ENCODE data around the gene RABEP1. TPM values are rescaled to one million over a fixed set of nuclear protein-coding genes. Genes with fewer than 3 reads are reported as not detected.
A peak's percentile ranks its signal among the peaks of the same experiment; 100 is the strongest.
"Not testable (repeated sequence)": the region's sequence is repeated elsewhere in the genome, so short reads cannot be mapped to it uniquely, and the experiment has no call there.

RABEP1 gene
- total RNA-seq, 1 donor from 2014 or later: 44.2 TPM

DNA sequence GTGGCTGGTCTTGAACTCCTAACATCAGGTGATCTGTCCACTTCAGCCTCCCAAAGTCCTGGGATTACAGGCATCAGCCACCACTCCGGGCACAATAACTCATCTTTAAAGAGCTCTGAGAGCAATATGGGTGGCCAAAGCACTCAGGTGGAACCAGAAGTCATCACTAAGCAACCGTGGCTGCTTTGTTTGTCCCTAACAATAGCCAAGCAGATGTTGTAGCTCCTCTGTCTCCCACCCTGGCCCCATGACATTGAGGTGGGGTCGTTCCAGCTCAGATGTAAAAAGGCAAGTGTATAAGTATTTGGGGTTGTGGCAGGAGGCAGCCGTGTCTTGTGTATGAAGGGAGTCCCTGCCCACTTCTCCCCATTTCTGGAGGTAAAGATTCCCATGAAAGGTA lies 43.8 kb upstream of the RABEP1 start:
- intact Hi-C loops (cut with DNase I): no loop called here
- no peaks in the 10 kb centered on the region for H3K27me3 ChIP-seq (ENCODE audit: low read depth)
- no peak for ATAC-seq
- H3K4me1 ChIP-seq: no peaks in the 10 kb centered on the region
- H3K9me3 ChIP-seq: no peaks in the 10 kb centered on the region
- no peak for DNase-seq
- no peaks in the 10 kb centered on the region for H3K36me3 ChIP-seq
- H3K27ac ChIP-seq: no peak overlapping the region
- no peak overlapping the region for H3K4me3 ChIP-seq
- TF ChIP-seq, protein P1, sequence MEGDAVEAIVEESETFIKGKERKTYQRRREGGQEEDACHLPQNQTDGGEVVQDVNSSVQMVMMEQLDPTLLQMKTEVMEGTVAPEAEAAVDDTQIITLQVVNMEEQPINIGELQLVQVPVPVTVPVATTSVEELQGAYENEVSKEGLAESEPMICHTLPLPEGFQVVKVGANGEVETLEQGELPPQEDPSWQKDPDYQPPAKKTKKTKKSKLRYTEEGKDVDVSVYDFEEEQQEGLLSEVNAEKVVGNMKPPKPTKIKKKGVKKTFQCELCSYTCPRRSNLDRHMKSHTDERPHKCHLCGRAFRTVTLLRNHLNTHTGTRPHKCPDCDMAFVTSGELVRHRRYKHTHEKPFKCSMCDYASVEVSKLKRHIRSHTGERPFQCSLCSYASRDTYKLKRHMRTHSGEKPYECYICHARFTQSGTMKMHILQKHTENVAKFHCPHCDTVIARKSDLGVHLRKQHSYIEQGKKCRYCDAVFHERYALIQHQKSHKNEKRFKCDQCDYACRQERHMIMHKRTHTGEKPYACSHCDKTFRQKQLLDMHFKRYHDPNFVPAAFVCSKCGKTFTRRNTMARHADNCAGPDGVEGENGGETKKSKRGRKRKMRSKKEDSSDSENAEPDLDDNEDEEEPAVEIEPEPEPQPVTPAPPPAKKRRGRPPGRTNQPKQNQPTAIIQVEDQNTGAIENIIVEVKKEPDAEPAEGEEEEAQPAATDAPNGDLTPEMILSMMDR (IDR thresholded peaks at IDR 0.05): no peak

DNA sequence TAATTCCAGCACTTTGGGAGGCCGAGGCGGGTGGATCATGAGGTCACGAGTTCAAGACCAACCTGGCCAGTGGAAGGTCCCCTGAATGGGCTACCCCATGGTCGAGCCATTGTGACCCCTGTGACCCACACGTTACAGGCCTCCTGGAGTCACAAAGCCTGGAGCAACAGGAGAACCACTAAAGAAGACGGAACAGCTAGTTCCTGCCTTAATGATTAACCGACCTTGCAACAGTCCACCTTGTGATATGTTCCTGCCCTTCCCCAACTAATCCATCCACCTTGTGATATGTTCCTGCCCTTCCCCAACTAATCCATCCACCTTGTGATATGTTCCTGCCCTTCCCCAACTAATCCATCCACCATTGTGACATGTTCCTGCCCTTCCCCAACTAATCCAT lies 42.3 kb upstream of the RABEP1 start:
- ATAC-seq; H3K27me3 ChIP-seq (ENCODE audit: low read depth); H3K9me3 ChIP-seq; DNase-seq; intact Hi-C loops (cut with DNase I); H3K4me1 ChIP-seq; H3K4me3 ChIP-seq; H3K27ac ChIP-seq; H3K36me3 ChIP-seq: not testable (repeated sequence)

DNA sequence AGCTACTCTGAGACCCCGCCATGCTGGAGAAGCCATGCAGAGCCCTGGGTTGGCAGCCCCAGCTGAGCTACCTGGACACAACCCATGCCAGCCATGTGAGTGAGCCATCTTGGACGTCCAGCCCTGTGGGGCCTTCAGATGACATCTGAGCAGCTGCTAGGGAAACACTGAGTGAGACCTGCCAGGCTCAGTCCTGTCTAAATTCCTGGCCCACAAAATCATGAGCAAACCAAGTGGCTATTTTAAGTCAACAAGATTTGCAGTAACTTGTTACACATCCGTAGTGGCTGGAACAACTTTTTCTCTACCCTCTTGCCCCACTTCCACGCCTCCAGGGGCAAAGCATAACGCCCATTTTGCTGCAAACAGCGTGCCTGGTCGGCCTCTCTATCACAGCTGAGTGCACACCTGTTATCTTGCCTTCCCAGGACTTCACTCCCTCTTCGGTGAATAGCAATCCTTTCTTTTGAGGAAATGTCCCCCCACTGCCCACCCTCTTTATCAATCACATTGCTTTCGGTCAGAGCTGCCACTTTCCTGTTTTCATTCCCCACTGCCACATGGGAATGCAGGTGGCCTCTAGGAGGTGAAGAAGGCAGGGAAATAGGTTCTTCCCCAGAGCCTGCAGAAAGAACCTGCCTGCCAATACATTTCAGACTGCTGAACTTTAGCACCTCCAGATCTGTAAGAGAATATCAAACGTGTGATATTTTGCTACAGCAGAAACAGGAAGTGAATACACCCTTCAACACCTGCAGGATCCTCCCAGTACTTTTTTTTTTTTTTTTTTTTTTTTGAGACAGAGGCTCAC lies 40.0 kb upstream of the RABEP1 start:
- no peak for ATAC-seq
- intact Hi-C loops (cut with DNase I): no loop called here

DNA sequence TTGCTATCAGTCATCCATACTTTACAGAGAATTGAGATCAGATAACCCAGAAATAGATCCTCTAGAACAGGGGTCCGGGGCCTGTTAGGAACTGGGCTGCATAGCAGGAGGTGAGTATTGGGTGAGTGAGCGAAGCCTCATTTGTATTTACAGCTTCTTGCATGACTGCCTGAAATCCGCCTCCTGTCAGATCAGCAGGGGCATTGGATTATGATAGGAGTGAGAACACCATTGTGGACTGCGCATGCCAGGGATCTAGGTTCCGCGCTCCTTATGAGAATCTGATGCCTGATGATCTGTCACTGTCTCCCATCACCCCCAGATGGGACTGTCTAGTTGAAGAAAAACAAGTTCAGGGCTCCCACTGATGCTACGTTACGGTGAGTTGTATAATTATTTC lies 34.5 kb upstream of the RABEP1 start:
- Histone ChIP-seq H3K9me3 (no peaks in the 10 kb centered on the region), H3K4me1 (no peaks in the 10 kb centered on the region), H3K36me3 (no peaks in the 10 kb centered on the region), H3K4me3 (no peak overlapping the region), H3K27ac (no peak overlapping the region), H3K27me3 (ENCODE audit: low read depth) (no peaks in the 10 kb centered on the region)
- intact Hi-C loops (cut with DNase I): no loop called here
- no peak for ATAC-seq
- TF ChIP-seq, protein P1 (IDR thresholded peaks at IDR 0.05): no peak
- no peak for DNase-seq

More for the DNA sequence above, 40.0 kb upstream of the RABEP1 start:
- TF ChIP-seq, protein P1 (IDR thresholded peaks at IDR 0.05): no peak
- DNase-seq: no peak
- no peak overlapping the region for H3K27ac ChIP-seq
- H3K27me3 ChIP-seq (ENCODE audit: low read depth): no peaks in the 10 kb centered on the region
- no peaks in the 10 kb centered on the region for H3K4me1 ChIP-seq
- H3K4me3 ChIP-seq: no peak overlapping the region
- no peaks in the 10 kb centered on the region for H3K36me3 ChIP-seq
- H3K9me3 ChIP-seq: no peaks in the 10 kb centered on the region

DNA sequence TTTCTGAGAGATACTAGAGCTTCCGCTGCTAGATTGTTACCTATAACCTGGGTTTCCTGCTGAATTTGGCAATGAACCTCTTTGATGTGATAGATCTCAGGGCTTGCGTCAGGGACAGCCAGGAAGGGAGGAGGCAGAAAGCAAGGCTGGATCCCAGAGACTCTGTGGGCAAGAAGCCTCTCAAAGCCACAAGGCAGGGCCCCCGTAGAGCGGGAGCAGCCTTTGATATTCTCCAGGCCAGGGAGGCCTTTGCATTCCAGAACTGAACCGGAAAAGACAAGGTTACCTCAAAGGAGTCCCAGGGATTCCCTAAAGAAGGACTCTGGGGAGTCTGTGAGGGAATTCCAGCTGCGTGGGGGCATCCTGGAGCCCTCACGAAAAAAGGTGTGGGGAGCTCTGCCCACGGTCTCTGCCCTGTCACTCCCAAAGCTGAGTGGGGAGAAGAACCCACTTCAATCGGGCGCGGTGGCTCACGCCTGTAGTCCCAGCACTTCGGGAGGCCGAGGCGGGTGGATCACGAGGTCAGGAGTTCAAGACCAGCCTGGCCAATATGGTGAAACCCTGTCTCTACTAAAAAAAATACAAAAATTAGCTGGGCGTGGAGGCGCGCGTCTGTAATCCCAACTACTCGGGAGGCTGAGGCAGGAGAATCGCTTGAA lies 33.1 kb upstream of the RABEP1 start:
- no peak overlapping the region for H3K27ac ChIP-seq
- TF ChIP-seq, protein P1 (IDR thresholded peaks at IDR 0.05): no peak
- H3K4me1 ChIP-seq: no peaks in the 10 kb centered on the region
- intact Hi-C loops (cut with DNase I): no loop called here
- H3K27me3 ChIP-seq (ENCODE audit: low read depth): no peaks in the 10 kb centered on the region
- no peaks in the 10 kb centered on the region for H3K9me3 ChIP-seq
- no peaks in the 10 kb centered on the region for H3K36me3 ChIP-seq
- ATAC-seq: no peak
- no peak overlapping the region for H3K4me3 ChIP-seq
- DNase-seq: no peak

DNA sequence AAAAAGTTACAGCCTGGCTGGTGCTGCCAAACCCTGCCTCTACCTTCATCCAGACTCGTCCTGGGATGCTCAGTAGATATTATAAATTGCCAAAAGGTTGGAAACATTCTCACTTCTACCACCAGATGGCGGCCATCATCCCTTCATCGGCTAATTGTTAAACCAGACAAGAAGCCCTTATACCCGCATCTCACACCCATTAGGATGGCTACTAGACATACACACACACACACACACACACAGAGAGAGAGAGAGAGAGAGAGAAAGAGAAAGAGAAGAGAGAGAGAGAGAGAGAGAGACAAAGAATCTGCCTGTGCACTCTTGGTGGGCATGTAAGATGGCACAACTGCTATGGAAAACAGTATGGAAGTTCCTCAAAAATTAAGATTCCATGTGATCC lies 32.5 kb upstream of the RABEP1 start:
- no peaks in the 10 kb centered on the region for H3K9me3 ChIP-seq

More for the DNA sequence above, 32.5 kb upstream of the RABEP1 start:
- no peaks in the 10 kb centered on the region for H3K27me3 ChIP-seq (ENCODE audit: low read depth)
- H3K4me3 ChIP-seq: no peak overlapping the region
- no peak overlapping the region for H3K27ac ChIP-seq
- DNase-seq (no peak), ATAC-seq (peak; percentile 66 to 76)
- TF ChIP-seq, protein P1 (IDR thresholded peaks at IDR 0.05): peak; percentile 55
- H3K36me3 ChIP-seq: no peaks in the 10 kb centered on the region
- H3K4me1 ChIP-seq: no peaks in the 10 kb centered on the region
- intact Hi-C loops (cut with DNase I): no loop called here
